Hepatocyte (in vitro differentiated cells): ENCODE measurements around the gene SLC2A13. TPM values are rescaled to one million over a fixed set of nuclear protein-coding genes. Genes with fewer than 3 reads are reported as not detected.

ENCODE experiments used
- DNase-seq: peaks from one replicate; pipeline ENCODE4 v3.0.0-alpha.2; 2016; ENCODE audit warnings: low spot score
- H2AFZ ChIP-seq: fragments of 200-600 bp; sonication (generic); 2 replicates; pipeline ENCODE4 v1.6.0; 2016; ENCODE audit warnings: antibody characterized with exemption, mild to moderate bottlenecking
- H3K27ac ChIP-seq: fragments of 200-600 bp; sonication (generic); 2 replicates; pipeline ENCODE4 v1.5.1; 2016; ENCODE audit warnings: mild to moderate bottlenecking
- H3K27me3 ChIP-seq: fragments of 200-600 bp; sonication (generic); 2 replicates; pipeline ENCODE4 v1.6.1; 2016
- H3K36me3 ChIP-seq: fragments of 200-600 bp; sonication (generic); replicated peaks from 2 replicates; pipeline ENCODE4 v1.5.1; 2016; ENCODE audit warnings: low read depth; ENCODE audit not compliant: insufficient read depth
- H3K4me1 ChIP-seq: fragments of 200-600 bp; sonication (generic); 2 replicates; pipeline ENCODE4 v1.5.1; 2016; ENCODE audit warnings: mild to moderate bottlenecking, moderate library complexity; ENCODE audit not compliant: insufficient read depth
- H3K4me2 ChIP-seq: fragments of 200-600 bp; sonication (generic); 2 replicates; pipeline ENCODE4 v1.6.0; 2016
- H3K4me3 ChIP-seq: fragments of 200-600 bp; sonication (generic); 2 replicates; pipeline ENCODE4 v1.5.1; 2016; ENCODE audit warnings: mild to moderate bottlenecking
- H3K79me2 ChIP-seq: fragments of 200-600 bp; sonication (generic); 2 replicates; pipeline ENCODE4 v1.6.0; 2017; ENCODE audit warnings: mild to moderate bottlenecking
- H3K9me2 ChIP-seq: fragments of 200-600 bp; sonication (generic); replicated peaks from 2 replicates; pipeline ENCODE4 v1.6.0; 2017; ENCODE audit warnings: mild to moderate bottlenecking; ENCODE audit not compliant: insufficient read depth
- H3K9me3 ChIP-seq: fragments of 200-600 bp; sonication (generic); 2 replicates; pipeline ENCODE4 v1.5.1; 2016; ENCODE audit warnings: low read depth, mild to moderate bottlenecking
- H4K20me1 ChIP-seq: fragments of 200-600 bp; sonication (generic); 2 replicates; pipeline ENCODE4 v1.6.0; 2016; ENCODE audit warnings: mild to moderate bottlenecking; ENCODE audit not compliant: insufficient read depth, poor library complexity, severe bottlenecking
- CTCF ChIP-seq: fragments of 200-600 bp; sonication (generic); IDR thresholded peaks from 2 replicates; pipeline ENCODE4 v1.5.1; 2016; ENCODE audit warnings: antibody characterized with exemption, mild to moderate bottlenecking; ENCODE audit not compliant: poor library complexity
- EZH2 ChIP-seq: fragments of 200-600 bp; sonication (generic); IDR thresholded peaks from 2 replicates; pipeline ENCODE4 v1.6.1; 2016; ENCODE audit warnings: antibody characterized with exemption, mild to moderate bottlenecking, borderline replicate concordance
- EZH2phosphoT487 ChIP-seq: fragments of 200-600 bp; sonication (generic); IDR thresholded peaks from one replicate; pipeline ENCODE4 v1.6.1; 2018; ENCODE audit warnings: antibody characterized with exemption, mild to moderate bottlenecking, low read depth, moderate library complexity; ENCODE audit not compliant: unreplicated experiment, severe bottlenecking
- WGBS: methylation state at CpG from one replicate; pipeline ENCODE4 v1.1.6; 2016; ENCODE audit warnings: low lambda C conversion rate; ENCODE audit errors: missing lambda C conversion rate; 5-methylcytosine and 5-hydroxymethylcytosine counted together
- polyA plus RNA-seq: library from polyadenylated mRNA; unstranded; fragments of >200 nt; fragmentation: Nextera tagmentation; extraction: Ambion mirVana; gene quantifications from 2 replicates; pipeline ENCODE4 v1.2.1, GENCODE V29; 2016
- total RNA-seq: library from RNA; depleted of rRNA; stranded (reverse); fragments of >200 nt; gene quantifications from 2 replicates; pipeline ENCODE4 v1.2.3, GENCODE V29; 2014

Gene SLC2A13
- total and polyA plus RNA-seq, 2 experiments from 2014 or later: 12.1 to 21.1 TPM

GRCh38 chr12:40063414-40063813 lies 42.5 kb downstream of the SLC2A13 start:
- peaks cover 13% of the 10 kb centered on the region for H3K79me2 ChIP-seq
- no peak for DNase-seq
- no peak overlapping the region for H3K4me2 ChIP-seq
- no peaks in the 10 kb centered on the region for H3K36me3 ChIP-seq
- no peak overlapping the region for H3K27ac ChIP-seq
- no peaks in the 10 kb centered on the region for H4K20me1 ChIP-seq
- no peak overlapping the region for H3K4me3 ChIP-seq
- no peak overlapping the region for H2AFZ ChIP-seq
- no peaks in the 10 kb centered on the region for H3K9me2 ChIP-seq
- H3K4me1 ChIP-seq: no peaks in the 10 kb centered on the region
- 85% methylated on average over 5 of the region's 5 CpGs for WGBS
- H3K27me3 ChIP-seq: no peaks in the 10 kb centered on the region
- no peaks in the 10 kb centered on the region for H3K9me3 ChIP-seq
- TF ChIP-seq EZH2phosphoT487 (no peak), CTCF (no peak), EZH2 (no peak)

- H3K4me1 ChIP-seq: peaks cover 5% of the 10 kb centered on the region
- no peak overlapping the region for H3K4me3 ChIP-seq
- no peaks in the 10 kb centered on the region for H3K27me3 ChIP-seq
- no peaks in the 10 kb centered on the region for H3K9me3 ChIP-seq
- H3K36me3 ChIP-seq: no peaks in the 10 kb centered on the region
- H4K20me1 ChIP-seq: no peaks in the 10 kb centered on the region
- H3K4me2 ChIP-seq: peak overlapping the region; percentile 48
- H3K27ac ChIP-seq: peak overlapping the region; percentile 7
- WGBS: 42% methylated on average over 3 of the region's 3 CpGs
- DNase-seq: peak; percentile 11
- H2AFZ ChIP-seq: no peak overlapping the region
- TF ChIP-seq CTCF (no peak), EZH2 (no peak), EZH2phosphoT487 (no peak)
- no peaks in the 10 kb centered on the region for H3K9me2 ChIP-seq
- H3K79me2 ChIP-seq: peaks cover 17% of the 10 kb centered on the region
Observed at GRCh38 chr12:40058721-40059190, 47.1 kb downstream of the SLC2A13 start.

- Histone ChIP-seq H3K27ac (no peak overlapping the region), H3K36me3 (no peaks in the 10 kb centered on the region), H3K4me3 (no peak overlapping the region), H3K4me2 (no peak overlapping the region), H4K20me1 (no peaks in the 10 kb centered on the region), H3K4me1 (peaks cover 5% of the 10 kb centered on the region), H3K27me3 (no peaks in the 10 kb centered on the region), H3K9me2 (no peaks in the 10 kb centered on the region), H3K79me2 (peaks cover 12% of the 10 kb centered on the region), H3K9me3 (no peaks in the 10 kb centered on the region), H2AFZ (no peak overlapping the region)
- no peak for TF ChIP-seq CTCF
- no peak for TF ChIP-seq EZH2
- no peak for TF ChIP-seq EZH2phosphoT487
- no peak for DNase-seq
- 81% methylated on average over 1 of the region's 1 CpG for WGBS
Observed at GRCh38 chr12:40056373-40056772, 49.5 kb downstream of the SLC2A13 start.

GRCh38 chr12:40055776-40056175 lies 50.1 kb downstream of the SLC2A13 start:
- no peaks in the 10 kb centered on the region for H3K9me3 ChIP-seq
- H3K4me1 ChIP-seq: peaks cover 5% of the 10 kb centered on the region
- TF ChIP-seq EZH2 (no peak), CTCF (no peak)
- no peak overlapping the region for H3K27ac ChIP-seq
- no peak overlapping the region for H3K4me2 ChIP-seq
- no peak for DNase-seq
- H3K36me3 ChIP-seq: no peaks in the 10 kb centered on the region
- no peak overlapping the region for H3K4me3 ChIP-seq
- H3K27me3 ChIP-seq: no peaks in the 10 kb centered on the region
- H4K20me1 ChIP-seq: no peaks in the 10 kb centered on the region
- no peaks in the 10 kb centered on the region for H3K9me2 ChIP-seq
- no peak overlapping the region for H2AFZ ChIP-seq
- H3K79me2 ChIP-seq: peaks cover 12% of the 10 kb centered on the region
